H9 (cell line): ENCODE data around the gene RAD51D. TPM values are rescaled to one million over a fixed set of nuclear protein-coding genes. Genes with fewer than 3 reads are reported as not detected.

Experiments used
- DNase-seq: peaks from one replicate; pipeline ENCODE4 v3.0.0-alpha.2; 2017
- H2AFZ ChIP-seq: one replicate; pipeline ENCODE4 v1.6.1; 2013; ENCODE audit warnings: mild to moderate bottlenecking, low read length, control low read depth, moderate library complexity
- H2AK5ac ChIP-seq: 2 replicates; pipeline ENCODE4 v1.6.1; 2013; ENCODE audit warnings: low read length, control low read depth, mixed read lengths; ENCODE audit not compliant: insufficient read length
- H2BK120ac ChIP-seq: one replicate; pipeline ENCODE4 v1.6.1; 2013; ENCODE audit warnings: low read depth, mild to moderate bottlenecking, low read length, control low read depth, inconsistent platforms; ENCODE audit not compliant: poor library complexity, severe bottlenecking
- H2BK12ac ChIP-seq: 2 replicates; pipeline ENCODE4 v1.6.1; 2013; ENCODE audit warnings: low read length, control low read depth, mixed read lengths, low read depth; ENCODE audit not compliant: insufficient read length
- H2BK15ac ChIP-seq: 2 replicates; pipeline ENCODE4 v1.6.1; 2013; ENCODE audit warnings: low read depth, low read length, control low read depth
- H2BK20ac ChIP-seq: one replicate; pipeline ENCODE4 v1.6.1; 2013; ENCODE audit warnings: low read depth, mild to moderate bottlenecking, low read length, control low read depth, inconsistent platforms; ENCODE audit not compliant: poor library complexity, severe bottlenecking
- H2BK5ac ChIP-seq: 2 replicates; pipeline ENCODE4 v1.6.1; 2013; ENCODE audit warnings: low read length, control low read depth, mixed read lengths; ENCODE audit not compliant: insufficient read length
- H3K14ac ChIP-seq: 2 replicates; pipeline ENCODE4 v1.6.1; 2013; ENCODE audit warnings: low read length, control low read depth; ENCODE audit not compliant: insufficient read depth
- H3K18ac ChIP-seq: 2 replicates; pipeline ENCODE4 v1.6.1; 2013; ENCODE audit warnings: low read depth, mild to moderate bottlenecking, mixed read lengths, low read length, control low read depth; ENCODE audit not compliant: insufficient read length
- H3K23ac ChIP-seq: 2 replicates; pipeline ENCODE4 v1.6.1; 2013; ENCODE audit warnings: low read length, control low read depth, mixed read lengths, low read depth; ENCODE audit not compliant: insufficient read length
- H3K23me2 ChIP-seq: 2 replicates; pipeline ENCODE4 v1.6.1; 2013; ENCODE audit warnings: low read depth, mild to moderate bottlenecking, mixed read lengths, low read length, control low read depth; ENCODE audit not compliant: insufficient read length, poor library complexity, severe bottlenecking
- H3K27ac ChIP-seq: 2 replicates; pipeline ENCODE4 v1.5.1; 2013; ENCODE audit warnings: low read length, control low read depth, mixed read lengths, low read depth; ENCODE audit not compliant: insufficient read length
- H3K27me3 ChIP-seq: 2 replicates; pipeline ENCODE4 v1.6.1; 2013; ENCODE audit warnings: low read length, control low read depth, inconsistent platforms; ENCODE audit not compliant: insufficient read depth
- H3K4ac ChIP-seq: 2 replicates; pipeline ENCODE4 v1.6.1; 2013; ENCODE audit warnings: low read depth, mild to moderate bottlenecking, control low read depth, inconsistent platforms, low read length, moderate library complexity
- H3K4me1 ChIP-seq: 2 replicates; pipeline ENCODE4 v1.6.1; 2013; ENCODE audit warnings: low read length, control low read depth, inconsistent platforms; ENCODE audit not compliant: insufficient read depth
- H3K4me2 ChIP-seq: 2 replicates; pipeline ENCODE4 v1.6.1; 2013; ENCODE audit warnings: low read length, control low read depth, mixed read lengths; ENCODE audit not compliant: insufficient read length, insufficient read depth
- H3K56ac ChIP-seq: 2 replicates; pipeline ENCODE4 v1.6.1; 2013; ENCODE audit warnings: low read depth, mild to moderate bottlenecking, mixed read lengths, low read length, control low read depth; ENCODE audit not compliant: insufficient read length
- H3K79me1 ChIP-seq: 2 replicates; pipeline ENCODE4 v1.6.1; 2013; ENCODE audit warnings: low read depth, mild to moderate bottlenecking, moderate library complexity, low read length, control low read depth, inconsistent platforms; ENCODE audit not compliant: insufficient read depth, poor library complexity, severe bottlenecking
- H3K79me2 ChIP-seq: 2 replicates; pipeline ENCODE4 v1.6.1; 2013; ENCODE audit warnings: low read length, control low read depth, inconsistent platforms; ENCODE audit not compliant: insufficient read depth
- H3K9ac ChIP-seq: 2 replicates; pipeline ENCODE4 v1.6.1; 2013; ENCODE audit warnings: low read length, control low read depth, mixed read lengths; ENCODE audit not compliant: insufficient read length; ENCODE audit errors: extremely low read depth
- H3K9me3 ChIP-seq: one replicate; pipeline ENCODE4 v1.6.1; 2013; ENCODE audit warnings: low read depth, low read length, inconsistent platforms; ENCODE audit not compliant: control insufficient read depth
- H3T11ph ChIP-seq: one replicate; pipeline ENCODE4 v1.6.1; 2013; ENCODE audit warnings: mild to moderate bottlenecking, low read length, control low read depth, inconsistent platforms
- H4K20me1 ChIP-seq: one replicate; pipeline ENCODE4 v1.6.1; 2013; ENCODE audit not compliant: control insufficient read depth, insufficient read length, insufficient read depth
- H4K5ac ChIP-seq: 2 replicates; pipeline ENCODE4 v1.6.1; 2013; ENCODE audit warnings: low read depth, mild to moderate bottlenecking, mixed read lengths, low read length, control low read depth; ENCODE audit not compliant: insufficient read length
- H4K8ac ChIP-seq: replicated peaks from 2 replicates; pipeline ENCODE4 v1.6.1; 2013; ENCODE audit warnings: low read length, control low read depth, mixed read lengths, low read depth; ENCODE audit not compliant: insufficient read length
- H4K91ac ChIP-seq: 2 replicates; pipeline ENCODE4 v1.6.1; 2013; ENCODE audit warnings: low read depth, mild to moderate bottlenecking, moderate library complexity, mixed read lengths, low read length, control low read depth; ENCODE audit not compliant: insufficient read length
- H3K27ac Mint-ChIP-seq, 3 experiments: 2 replicates in 2 of 3; 3 replicates in 1 of 3; pipeline ENCODE4 v1.8.0; 2020 to 2021; ENCODE audit warnings: mixed read lengths in 3 of 3, mild to moderate bottlenecking in 1 of 3, moderate library complexity in 1 of 3
- H3K27me3 Mint-ChIP-seq: 2 replicates; pipeline ENCODE4 v1.8.0; 2021; ENCODE audit warnings: low read depth, mild to moderate bottlenecking, moderate library complexity, mixed read lengths
- H3K36me3 Mint-ChIP-seq, 3 experiments: 2 replicates in 2 of 3; 3 replicates in 1 of 3; pipeline ENCODE4 v1.8.0; 2020 to 2021; ENCODE audit warnings: low read depth in 3 of 3, mixed read lengths in 3 of 3; ENCODE audit not compliant: insufficient read depth in 1 of 3
- H3K4me1 Mint-ChIP-seq, 2 experiments: 2 replicates each; pipeline ENCODE4 v1.8.0; 2020; ENCODE audit warnings: mixed read lengths in 2 of 2
- H3K4me3 Mint-ChIP-seq, 2 experiments: 2 replicates in 1 of 2; 3 replicates in 1 of 2; pipeline ENCODE4 v1.8.0; 2020 to 2021; ENCODE audit warnings: mild to moderate bottlenecking in 2 of 2, mixed read lengths in 2 of 2, moderate library complexity in 1 of 2
- H3K9me3 Mint-ChIP-seq, 2 experiments: 2 replicates in 1 of 2; 3 replicates in 1 of 2; pipeline ENCODE4 v1.8.0; 2020; ENCODE audit warnings: mild to moderate bottlenecking in 2 of 2, mixed read lengths in 2 of 2, moderate library complexity in 1 of 2
- WGBS: extraction: QIAGEN DNeasy Blood & Tissue Kit; methylation state at CpG from one replicate; pipeline ENCODE4 v1.1.7; 2013; ENCODE audit warnings: missing lambda C conversion rate, low lambda C conversion rate, mixed read lengths; ENCODE audit not compliant: insufficient read length; ENCODE audit errors: extremely low coverage; 5-methylcytosine and 5-hydroxymethylcytosine counted together
- total RNA-seq: library from RNA; stranded (reverse); gene quantifications from 2 replicates; pipeline ENCODE4 v1.2.1, GENCODE V29; 2021
- TF ChIP-seq, protein P1 (sequence below): fragments of 200-600 bp; sonication (generic); conservative IDR thresholded peaks from 3 replicates; pipeline ENCODE4 v1.8.0; 2021; ENCODE audit warnings: antibody characterized with exemption, mild to moderate bottlenecking

Gene RAD51D
- total RNA-seq, 1 experiment from 2014 or later = 15.8 TPM

DNA sequence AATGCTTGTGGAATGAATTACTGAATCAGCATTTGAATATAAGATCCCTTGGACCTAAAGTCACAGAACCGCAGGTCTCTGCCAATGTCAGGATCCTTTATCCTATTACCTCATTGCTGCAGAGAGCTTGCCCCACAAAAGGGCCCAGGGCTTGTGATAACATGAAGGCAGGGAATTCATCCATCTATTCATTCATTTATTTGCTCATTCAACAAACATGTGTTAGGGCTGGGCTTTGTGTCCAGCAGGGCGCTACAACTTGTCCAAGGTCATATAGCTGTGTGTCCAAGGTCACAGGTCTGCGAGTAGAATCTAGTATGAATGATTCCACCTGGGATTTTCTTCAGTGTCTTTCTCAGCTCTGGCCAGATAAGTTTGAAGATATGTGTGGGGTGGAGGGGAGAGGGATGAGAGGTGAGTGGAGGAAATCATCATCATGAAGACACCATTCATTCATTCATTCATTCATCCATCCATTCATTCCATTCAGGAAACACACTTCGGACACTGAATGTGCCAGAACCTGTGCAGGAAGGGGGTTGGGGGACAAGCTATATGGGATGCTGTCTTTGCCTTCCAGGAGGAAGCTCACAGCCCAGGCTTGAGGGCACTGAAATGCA, 26.7 kb upstream of the RAD51D start:
- Histone ChIP-seq H2BK12ac (no peak overlapping the region), H3K9ac (no peak overlapping the region), H2BK120ac (no peak overlapping the region), H3K4me1 (no peaks in the 10 kb centered on the region), H2AFZ (no peak overlapping the region), H3K18ac (no peak overlapping the region), H4K91ac (no peak overlapping the region), H2BK15ac (no peak overlapping the region), H2AK5ac (no peak overlapping the region), H4K5ac (no peak overlapping the region), H2BK5ac (no peak overlapping the region), H4K8ac (no peak overlapping the region), H3K4me2 (no peak overlapping the region), H3K56ac (no peak overlapping the region), H3K79me1 (no peaks in the 10 kb centered on the region), H3K4ac (no peak overlapping the region), H3K27ac (no peak overlapping the region), H3K79me2 (peaks cover 4% of the 10 kb centered on the region; the same call in 1 of the 2 replicates), H3T11ph (no peak overlapping the region), H3K23me2 (no peaks in the 10 kb centered on the region), H3K9me3 (no peaks in the 10 kb centered on the region), H3K27me3 (no peaks in the 10 kb centered on the region), H2BK20ac (no peak overlapping the region), H3K14ac (no peak overlapping the region), H4K20me1 (no peaks in the 10 kb centered on the region), H3K23ac (no peak overlapping the region)
- H3K27ac Mint-ChIP-seq = peak overlapping the region in 1 of 3 experiments; percentile 67; a peak in 1 of 7 replicates
- TF ChIP-seq, protein P1, sequence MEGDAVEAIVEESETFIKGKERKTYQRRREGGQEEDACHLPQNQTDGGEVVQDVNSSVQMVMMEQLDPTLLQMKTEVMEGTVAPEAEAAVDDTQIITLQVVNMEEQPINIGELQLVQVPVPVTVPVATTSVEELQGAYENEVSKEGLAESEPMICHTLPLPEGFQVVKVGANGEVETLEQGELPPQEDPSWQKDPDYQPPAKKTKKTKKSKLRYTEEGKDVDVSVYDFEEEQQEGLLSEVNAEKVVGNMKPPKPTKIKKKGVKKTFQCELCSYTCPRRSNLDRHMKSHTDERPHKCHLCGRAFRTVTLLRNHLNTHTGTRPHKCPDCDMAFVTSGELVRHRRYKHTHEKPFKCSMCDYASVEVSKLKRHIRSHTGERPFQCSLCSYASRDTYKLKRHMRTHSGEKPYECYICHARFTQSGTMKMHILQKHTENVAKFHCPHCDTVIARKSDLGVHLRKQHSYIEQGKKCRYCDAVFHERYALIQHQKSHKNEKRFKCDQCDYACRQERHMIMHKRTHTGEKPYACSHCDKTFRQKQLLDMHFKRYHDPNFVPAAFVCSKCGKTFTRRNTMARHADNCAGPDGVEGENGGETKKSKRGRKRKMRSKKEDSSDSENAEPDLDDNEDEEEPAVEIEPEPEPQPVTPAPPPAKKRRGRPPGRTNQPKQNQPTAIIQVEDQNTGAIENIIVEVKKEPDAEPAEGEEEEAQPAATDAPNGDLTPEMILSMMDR = no peak
- H3K4me1 Mint-ChIP-seq = peaks cover 8 to 22% of the 10 kb centered on the region in 2 experiments
- no CpG with 5 or more reads among the region's 4 CpGs for WGBS
- H3K9me3 Mint-ChIP-seq = no peaks in the 10 kb centered on the region; a peak in 1 of 5 replicates
- peaks cover 4% of the 10 kb centered on the region for H3K27me3 Mint-ChIP-seq
- no peak overlapping the region for H3K4me3 Mint-ChIP-seq
- no peak for DNase-seq
- H3K36me3 Mint-ChIP-seq = no peaks in the 10 kb centered on the region; a peak in 1 of 7 replicates
